Tibial artery (tissue), 4 donors: Measurements from ENCODE around the gene BANF1.

Experiments used
- DNase-seq, 2 donors: peaks; one replicate each; pipeline ENCODE4 v3.0.0-alpha.2; 2019
- H3K27ac ChIP-seq, 2 donors: fragments of 200-600 bp; sonication (generic) in 1 of 2; 1 replicate in 1 of 2; 2 replicates in 1 of 2; pipeline ENCODE4 v1.5.1; 2018 to 2019; ENCODE audit warnings: mild to moderate bottlenecking in 1 of 2
- H3K27me3 ChIP-seq, 2 donors: fragments of 200-600 bp; sonication (generic) in 1 of 2; one replicate each; pipeline versions ENCODE4 v1.5.1 to v1.6.0; 2016 to 2019
- H3K36me3 ChIP-seq, 3 donors: fragments of 200-600 bp; sonication (generic) in 2 of 3; one replicate each; pipeline ENCODE4 v1.5.1; 2016 to 2019; ENCODE audit warnings: mild to moderate bottlenecking in 2 of 3
- H3K4me1 ChIP-seq, 4 donors: fragments of 200-600 bp; sonication (generic) in 2 of 4; 1 replicate in 3 of 4; 2 replicates in 1 of 4; pipeline ENCODE4 v1.5.1; 2016 to 2019
- H3K4me3 ChIP-seq, 2 donors: fragments of 200-600 bp; sonication (generic) in 1 of 2; 1 replicate in 1 of 2; 2 replicates in 1 of 2; pipeline ENCODE4 v1.5.1; 2018 to 2019; ENCODE audit warnings: mild to moderate bottlenecking in 2 of 2
- H3K9me3 ChIP-seq, 3 donors: fragments of 200-600 bp; sonication (generic) in 1 of 3; one replicate each; pipeline ENCODE4 v1.5.1; 2016 to 2019
- CTCF ChIP-seq, 2 experiments: fragments of 200-600 bp in 1 of 2; fragments of 450-650 bp in 1 of 2; IDR thresholded peaks; one replicate each; pipeline ENCODE4 v1.5.1; 2017 to 2019; ENCODE audit warnings: antibody characterized with exemption in 2 of 2, mild to moderate bottlenecking in 1 of 2, moderate library complexity in 1 of 2
- intact Hi-C: fragments of 100-400 bp; cut with DNase I; formaldehyde crosslinking; loops from one replicate; pipeline ENCODE4 v1.15.0; 2023; ENCODE audit warnings: low total_unique reads

Gene BANF1

DNA sequence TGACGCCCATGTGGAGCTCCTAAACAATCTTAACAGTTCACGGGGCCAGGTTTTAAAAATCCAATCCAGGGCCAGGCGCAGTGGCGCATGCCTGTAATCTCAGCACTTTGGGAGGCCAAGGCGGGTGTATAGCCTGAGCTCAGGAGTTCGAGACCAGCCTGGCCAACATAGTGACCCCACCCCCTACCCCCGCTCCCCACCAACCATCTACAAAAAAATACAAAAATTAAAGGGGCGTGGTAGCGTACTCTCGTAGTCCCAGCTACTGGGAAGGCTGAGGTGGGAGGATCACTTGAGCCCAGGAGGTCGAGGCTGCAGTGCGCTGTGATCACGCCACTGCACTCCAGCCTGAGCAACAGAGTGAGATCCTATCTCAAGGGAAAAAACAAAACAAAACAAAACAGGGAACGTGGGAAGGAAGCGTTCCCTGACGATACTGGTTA, 41.5 kb upstream of the BANF1 start:
- Histone ChIP-seq H3K36me3 (peaks cover 18 to 22% (median 21%) of the 10 kb centered on the region in 3 donors), H3K4me3 (peak overlapping the region; percentile 97 to 98), H3K27ac (peak overlapping the region; percentile 88 to 95), H3K9me3 (no peaks in the 10 kb centered on the region), H3K4me1 (peaks cover 6 to 33% (median 28%) of the 10 kb centered on the region in 4 donors), H3K27me3 (peaks cover 0 to 15% of the 10 kb centered on the region in 2 donors)
- intact Hi-C loops, result loop anchor here (5.0 kb wide), 2 partner anchors 39 to 41 kb away; partner anchors contain the start of genes BANF1 and EIF1AD
- TF ChIP-seq CTCF (IDR thresholded peaks at IDR 0.05), result no peak
- DNase-seq, result no peak

- Histone ChIP-seq H3K4me3 (peak within 1 kb of the TSS; percentile 97 to 98), H3K36me3 (peaks cover 24 to 28% (median 28%) of the 10 kb centered on the region in 3 donors), H3K27ac (peak within 1 kb of the TSS; percentile 88 to 95), H3K4me1 (peaks cover 6 to 33% (median 28%) of the 10 kb centered on the region in 4 donors), H3K9me3 (no peaks in the 10 kb centered on the region), H3K27me3 (peaks cover 0 to 15% of the 10 kb centered on the region in 2 donors)
- TF ChIP-seq CTCF (IDR thresholded peaks at IDR 0.05), result no peak
- DNase-seq, result peak; percentile 98 to 99
- intact Hi-C loops, result loop anchor here (5.0 kb wide), 2 partner anchors 39 to 41 kb away; partner anchors contain the start of genes BANF1 and EIF1AD
Measured at GRCh38 chr11:65961267-65962140, 40.8 kb upstream of the BANF1 start, which contains the start of gene SART1. Gene SART1, plus strand, starts transcription at chr11:65961734. Its CDS starts 47 bp downstream, at chr11:65961781.

DNA sequence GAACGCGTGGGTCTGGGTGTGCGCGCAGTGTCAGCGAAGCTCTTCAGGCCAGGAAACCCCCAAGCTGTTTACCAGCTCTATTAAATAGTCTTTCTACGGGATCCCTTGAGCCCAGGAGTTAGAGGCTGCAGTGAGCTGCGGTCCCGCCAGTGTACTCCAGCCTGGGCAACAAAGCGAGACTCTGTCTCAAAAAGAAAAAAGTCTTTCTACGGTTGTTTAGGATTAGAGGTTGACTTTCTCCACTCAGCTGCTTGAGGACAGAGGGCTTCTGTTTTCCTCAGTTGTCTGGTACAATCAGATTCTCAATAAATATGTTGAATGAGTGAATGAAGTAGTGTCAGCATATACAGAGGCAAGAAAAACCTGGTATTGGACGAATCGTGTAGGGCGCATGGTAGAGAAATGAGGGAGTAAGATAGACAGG, 40.1 kb upstream of the BANF1 start:
- H3K27me3 ChIP-seq, result peaks cover 0 to 11% of the 10 kb centered on the region in 2 donors
- no peak for TF ChIP-seq CTCF (IDR thresholded peaks at IDR 0.05)
- intact Hi-C loops, result loop anchor here (5.0 kb wide), 2 partner anchors 40 kb away; partner anchors contain the start of genes BANF1 and EIF1AD
- H3K36me3 ChIP-seq, result peaks cover 31 to 35% (median 34%) of the 10 kb centered on the region in 3 donors
- H3K4me1 ChIP-seq, result peaks cover 6 to 33% (median 28%) of the 10 kb centered on the region in 4 donors
- no peaks in the 10 kb centered on the region for H3K9me3 ChIP-seq
- peak overlapping the region; percentile 88 to 95 for H3K27ac ChIP-seq
- H3K4me3 ChIP-seq, result peak overlapping the region; percentile 97 to 98
- no peak for DNase-seq

GRCh38 chr11:65964906-65965305, 37.4 kb upstream of the BANF1 start:
- no peak for DNase-seq
- H3K27me3 ChIP-seq, result no peaks in the 10 kb centered on the region
- H3K27ac ChIP-seq, result no peak overlapping the region
- H3K4me3 ChIP-seq, result no peak overlapping the region
- H3K9me3 ChIP-seq, result no peaks in the 10 kb centered on the region
- intact Hi-C loops, result loop anchor here (5.0 kb wide), 2 partner anchors 37 to 43 kb away; partner anchors contain the start of genes BANF1 and EIF1AD
- no peak for TF ChIP-seq CTCF (IDR thresholded peaks at IDR 0.05)
- H3K36me3 ChIP-seq, result peaks cover 51 to 62% (median 62%) of the 10 kb centered on the region in 3 donors
- peaks cover 6 to 33% (median 28%) of the 10 kb centered on the region in 4 donors for H3K4me1 ChIP-seq

DNA sequence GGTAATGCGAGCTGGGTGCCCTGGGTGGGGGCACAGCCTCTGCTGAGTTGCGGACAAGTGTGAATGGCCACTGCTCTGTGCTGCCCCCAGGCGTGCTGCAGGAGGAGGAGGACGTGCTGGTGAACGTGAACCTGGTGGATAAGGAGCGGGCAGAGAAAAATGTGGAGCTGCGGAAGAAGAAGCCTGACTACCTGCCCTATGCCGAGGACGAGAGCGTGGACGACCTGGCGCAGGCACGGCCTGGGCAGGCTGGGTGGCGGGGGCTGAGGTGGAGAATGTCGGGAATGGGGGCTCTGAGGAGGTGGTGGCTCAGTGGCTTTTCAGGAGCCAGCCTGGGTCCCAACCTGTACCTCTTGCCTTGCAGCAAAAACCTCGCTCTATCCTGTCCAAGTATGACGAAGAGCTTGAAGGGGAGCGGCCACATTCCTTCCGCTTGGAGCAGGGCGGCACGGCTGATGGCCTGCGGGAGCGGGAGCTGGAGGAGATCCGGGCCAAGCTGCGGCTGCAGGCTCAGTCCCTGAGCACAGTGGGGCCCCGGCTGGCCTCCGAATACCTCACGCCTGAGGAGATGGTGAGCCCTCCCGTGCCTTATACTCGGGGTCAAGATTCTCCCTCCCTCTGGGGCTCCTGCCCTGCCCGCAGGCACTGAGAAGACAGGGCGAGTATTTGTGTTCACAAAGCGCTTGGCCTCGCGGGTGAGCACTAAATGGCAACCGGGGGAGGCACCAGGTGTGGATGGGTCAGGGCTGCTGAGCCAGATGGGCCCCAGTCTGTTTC, 36.1 kb upstream of the BANF1 start:
- Histone ChIP-seq H3K36me3 (peaks cover 56 to 69% (median 67%) of the 10 kb centered on the region in 3 donors), H3K27me3 (no peaks in the 10 kb centered on the region), H3K9me3 (no peaks in the 10 kb centered on the region), H3K4me1 (peaks cover 6 to 28% (median 23%) of the 10 kb centered on the region in 4 donors), H3K27ac (no peak overlapping the region), H3K4me3 (no peak overlapping the region)
- intact Hi-C loops, result no loop called here
- no peak for TF ChIP-seq CTCF (IDR thresholded peaks at IDR 0.05)
- no peak for DNase-seq
